SK-N-SH treated with all-trans-retinoic acid at 6 μM for 48 hours (cell line): ENCODE data around the gene C7orf33.

ENCODE experiments used
- ATAC-seq: fragments of 200-7000 bp; cut with Tn5 transposase; 3 replicates; pipeline ENCODE4 v1.9.1; 2020; ENCODE audit warnings: mild to moderate bottlenecking, moderate library complexity
- PPARA ChIP-seq: fragments of 250-450 bp; sonication (Bioruptor Pico); IDR thresholded peaks from 2 replicates; pipeline ENCODE4 v1.5.0; 2020; ENCODE audit warnings: mild to moderate bottlenecking, borderline replicate concordance

The C7orf33 gene

DNA sequence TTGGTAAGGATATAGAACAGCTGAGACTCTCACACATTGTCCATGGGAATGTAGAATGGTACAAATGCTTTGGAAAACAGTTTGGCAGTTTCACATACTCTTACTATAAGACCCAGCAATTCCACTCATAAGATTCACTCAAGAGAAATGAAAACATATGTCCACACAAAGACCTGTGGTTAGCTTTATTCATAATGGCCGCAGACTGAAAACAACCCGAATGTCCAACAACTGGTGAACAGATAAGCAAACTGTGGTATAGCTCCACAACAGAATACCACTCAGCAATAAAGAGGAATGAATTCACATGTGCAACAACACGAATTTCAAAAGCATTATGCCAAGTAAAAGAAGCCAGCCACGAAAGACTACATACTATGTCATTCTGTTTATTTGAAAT lies 74.7 kb downstream of the C7orf33 start:
- no peak for ATAC-seq
- no peak for TF ChIP-seq PPARA (CRISPR knock-in tag)
